Natural killer cell (primary cell): ENCODE results near the gene RPS24. TPM values are rescaled to one million over a fixed set of nuclear protein-coding genes. Genes with fewer than 3 reads are reported as not detected.

Experiments used
- ATAC-seq, 3 donors: fragments of 150-1000 bp in 2 of 3; fragments of 200-7000 bp in 1 of 3; cut with Tn5 transposase; 1 replicate in 1 of 3; 2 replicates in 2 of 3; pipeline ENCODE4 v1.10.0; 2021; ENCODE audit warnings: mild to moderate bottlenecking in 2 of 3, moderate library complexity in 2 of 3
- DNase-seq, 2 donors: peaks; one replicate each; pipeline versions ENCODE4 v3.0.0 to v3.0.0-alpha.2; 2013 to 2021; ENCODE audit warnings: mixed read lengths in 1 of 2
- H3K27ac ChIP-seq: one replicate; pipeline ENCODE4 v1.5.1; 2013; ENCODE audit warnings: mild to moderate bottlenecking, low read length
- H3K27me3 ChIP-seq: one replicate; pipeline ENCODE4 v1.6.1; 2013; ENCODE audit warnings: low read length; ENCODE audit not compliant: control insufficient read depth, insufficient read depth
- H3K36me3 ChIP-seq: one replicate; pipeline ENCODE4 v1.6.1; 2013; ENCODE audit warnings: low read length; ENCODE audit not compliant: control insufficient read depth, insufficient read depth
- H3K4me1 ChIP-seq: one replicate; pipeline ENCODE4 v1.6.1; 2013; ENCODE audit warnings: low read length; ENCODE audit not compliant: control insufficient read depth, insufficient read depth
- H3K4me3 ChIP-seq: one replicate; pipeline ENCODE4 v1.5.1; 2013; ENCODE audit warnings: low read length
- H3K9me3 ChIP-seq: one replicate; pipeline ENCODE4 v1.6.1; 2013; ENCODE audit warnings: low read length; ENCODE audit not compliant: control insufficient read depth, insufficient read depth
- H3K27ac Mint-ChIP-seq, 2 donors: one replicate each; pipeline ENCODE4 v1.8.0; 2022; ENCODE audit warnings: mild to moderate bottlenecking in 2 of 2, mixed read lengths in 2 of 2, moderate library complexity in 1 of 2
- H3K27me3 Mint-ChIP-seq, 2 donors: one replicate each; pipeline ENCODE4 v1.8.0; 2022; ENCODE audit warnings: low read depth in 2 of 2, mixed read lengths in 2 of 2
- H3K36me3 Mint-ChIP-seq: one replicate; pipeline ENCODE4 v1.8.0; 2022; ENCODE audit warnings: mixed read lengths
- H3K4me1 Mint-ChIP-seq, 2 donors: one replicate each; pipeline ENCODE4 v1.8.0; 2022; ENCODE audit warnings: mixed read lengths in 2 of 2
- H3K4me3 Mint-ChIP-seq: one replicate; pipeline ENCODE4 v1.8.0; 2022; ENCODE audit warnings: mild to moderate bottlenecking, moderate library complexity, mixed read lengths
- H3K9me3 Mint-ChIP-seq, 2 donors: one replicate each; pipeline ENCODE4 v1.8.0; 2022; ENCODE audit warnings: mixed read lengths in 2 of 2
- CTCF ChIP-seq: fragments of 200-600 bp; IDR thresholded peaks from one replicate; pipeline ENCODE4 v1.8.0; 2022; ENCODE audit warnings: antibody characterized with exemption
- WGBS: methylation state at CpG from one replicate; pipeline ENCODE4 v1.1.7; 2013; ENCODE audit warnings: missing lambda C conversion rate; ENCODE audit not compliant: insufficient coverage; 5-methylcytosine and 5-hydroxymethylcytosine counted together
- intact Hi-C: fragments of 100-400 bp; cut with micrococcal nuclease; formaldehyde crosslinking; loops from one replicate; pipeline ENCODE4 v1.14.2; 2022
- total RNA-seq, 4 donors: library from RNA; stranded (reverse); fragments of 120-200 nt in 1 of 4; gene quantifications; one replicate each; pipeline versions ENCODE4 v1.2.3 to v1.2.4, GENCODE V29; 2013 to 2022

RPS24 gene
- total RNA-seq, 3 donors from 2014 or later (not counting 1 experiment from before 2014, with no cell fraction given), result 887 to 1,039 (median 981) TPM

- ATAC-seq (no peak), DNase-seq (no peak)
- Histone ChIP-seq H3K36me3 (peaks cover 32% of the 10 kb centered on the region), H3K4me3 (no peak overlapping the region), H3K4me1 (peaks cover 8% of the 10 kb centered on the region), H3K27me3 (no peaks in the 10 kb centered on the region), H3K9me3 (no peaks in the 10 kb centered on the region), H3K27ac (no peak overlapping the region)
- no peak for TF ChIP-seq CTCF
- intact Hi-C loops, result loop anchor here (5.0 to 10.0 kb wide), 2 partner anchors 113 to 390 kb away; no protein-coding TSS in a partner anchor
- Mint-ChIP-seq H3K9me3 (no peaks in the 10 kb centered on the region), H3K4me3 (no peak overlapping the region), H3K27me3 (no peaks in the 10 kb centered on the region), H3K36me3 (peaks cover 11% of the 10 kb centered on the region), H3K27ac (peak overlapping the region in 1 of 2 donors; percentile 20), H3K4me1 (peaks cover 33 to 36% of the 10 kb centered on the region in 2 donors)
- 84% methylated on average over 10 of the region's 10 CpGs for WGBS
Observed at GRCh38 chr10:78044699-78045098, 11.0 kb downstream of the RPS24 start.

DNA sequence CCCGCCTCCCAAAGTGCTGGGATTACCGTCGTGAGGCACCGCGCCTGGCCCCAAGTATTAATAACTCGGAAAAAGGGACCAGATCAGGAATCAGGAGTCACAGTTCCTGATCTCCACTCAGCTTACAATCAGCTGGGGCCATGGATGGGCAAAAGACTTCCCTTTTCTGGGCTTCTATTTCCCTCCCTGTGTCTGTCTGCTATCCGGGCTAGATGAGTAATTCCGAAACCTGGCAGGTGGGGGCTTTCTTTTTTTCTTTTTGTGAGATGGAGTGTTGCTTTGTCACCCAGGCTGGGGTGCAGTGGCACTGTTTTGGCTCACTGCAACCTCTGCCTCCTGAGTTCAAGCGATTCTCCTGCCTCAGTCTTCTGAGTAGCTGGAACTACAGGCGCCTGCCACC is 11.6 kb downstream of the RPS24 start:
- peaks cover 11% of the 10 kb centered on the region for H3K36me3 Mint-ChIP-seq
- Histone ChIP-seq H3K36me3 (peaks cover 27% of the 10 kb centered on the region), H3K9me3 (no peaks in the 10 kb centered on the region), H3K27me3 (no peaks in the 10 kb centered on the region), H3K4me1 (peaks cover 8% of the 10 kb centered on the region), H3K27ac (no peak overlapping the region), H3K4me3 (no peak overlapping the region)
- no peak for DNase-seq
- TF ChIP-seq CTCF, result no peak
- H3K9me3 Mint-ChIP-seq, result no peaks in the 10 kb centered on the region
- no peak overlapping the region for H3K27ac Mint-ChIP-seq
- H3K4me3 Mint-ChIP-seq, result no peak overlapping the region
- H3K4me1 Mint-ChIP-seq, result peaks cover 29 to 32% of the 10 kb centered on the region in 2 donors
- intact Hi-C loops, result loop anchor here (5.0 to 10.0 kb wide), 2 partner anchors 112 to 390 kb away; no protein-coding TSS in a partner anchor
- 81% methylated on average over 9 of the region's 10 CpGs for WGBS
- no peak for ATAC-seq
- no peaks in the 10 kb centered on the region for H3K27me3 Mint-ChIP-seq

GRCh38 chr10:78045856-78046255 is 12.2 kb downstream of the RPS24 start:
- no peak for TF ChIP-seq CTCF

More at GRCh38 chr10:78045856-78046255, 12.2 kb downstream of the RPS24 start:
- intact Hi-C loops, result loop anchor here (5.0 to 10.0 kb wide), 2 partner anchors 111 to 389 kb away; no protein-coding TSS in a partner anchor
- Mint-ChIP-seq H3K4me3 (no peak overlapping the region), H3K36me3 (peaks cover 6% of the 10 kb centered on the region), H3K27me3 (no peaks in the 10 kb centered on the region), H3K4me1 (peaks cover 26 to 29% of the 10 kb centered on the region in 2 donors), H3K9me3 (no peaks in the 10 kb centered on the region), H3K27ac (no peak overlapping the region)
- WGBS, result 90% methylated on average over 8 of the region's 8 CpGs
- DNase-seq (no peak), ATAC-seq (no peak)
- no peak overlapping the region for H3K4me3 ChIP-seq
- peaks cover 21% of the 10 kb centered on the region for H3K36me3 ChIP-seq
- no peak overlapping the region for H3K27ac ChIP-seq
- peaks cover 8% of the 10 kb centered on the region for H3K4me1 ChIP-seq
- H3K27me3 ChIP-seq, result no peaks in the 10 kb centered on the region
- H3K9me3 ChIP-seq, result no peaks in the 10 kb centered on the region
